HCT116 (cell line): ENCODE data around the gene TMEM63B. TPM values are rescaled to one million over a fixed set of nuclear protein-coding genes. Genes with fewer than 3 reads are reported as not detected.
"Not testable (repeated sequence)": the region's sequence is repeated elsewhere in the genome, so short reads cannot be mapped to it uniquely, and the experiment has no call there.

Experiments
- ATAC-seq: fragments of 200-7000 bp; cut with Tn5 transposase; 2 replicates; pipeline ENCODE4 v1.9.1; 2020; ENCODE audit warnings: mild to moderate bottlenecking, moderate library complexity
- BruUV-seq: library from RNA; stranded (reverse); fragments of 400-500 nt; replicated peaks from 2 replicates; lab custom pipeline; 2021; lab: Mats Ljungman, UMichigan
- CTCF ChIA-PET: fragments of 300-600 bp; sonication (Branson Sonifier 250); formaldehyde crosslinking; loops from one replicate; lab custom pipeline; 2021; ENCODE audit warnings: antibody characterized with exemption; lab: Charles Lee
- POLR2A ChIA-PET: fragments of 300-600, 350-600 bp; sonication (Branson Sonifier 250); formaldehyde crosslinking; loops from one replicate; lab custom pipeline; 2021; ENCODE audit warnings: antibody characterized with exemption; lab: Charles Lee
- RAD21 ChIA-PET, 2 experiments: fragments of 300-600 bp; sonication (Branson Sonifier 250); formaldehyde crosslinking; loops; one replicate each; lab custom pipeline; 2023; ENCODE audit warnings: low total read pairs in 2 of 2; ENCODE audit not compliant: uncharacterized antibody in 2 of 2, unreplicated experiment in 2 of 2, low non-redundant PET in 1 of 2; lab: Charles Lee
- DNase-seq: peaks from one replicate; pipeline ENCODE4 v3.0.0-alpha.2; 2010; ENCODE audit warnings: low read depth, low spot score
- H2AFZ ChIP-seq: fragments of 200-600 bp; shearing (Covaris generic), sonication (generic); 2 replicates; pipeline ENCODE4 v1.6.1; 2017; ENCODE audit warnings: low read depth, mixed run types, mixed read lengths, antibody characterized with exemption, low read length; ENCODE audit not compliant: poor library complexity, severe bottlenecking
- H3K27ac ChIP-seq: 2 replicates; pipeline ENCODE4 v1.5.1; 2012; ENCODE audit warnings: low read depth, low read length
- H3K27me3 ChIP-seq: fragments of 200-600 bp; sonication (generic); 2 replicates; pipeline ENCODE4 v1.6.1; 2016; ENCODE audit warnings: mixed run types, low read length, mixed read lengths; ENCODE audit not compliant: insufficient read depth
- H3K36me3 ChIP-seq, 2 experiments: fragments of 200-500 bp in 1 of 2; fragments of 200-600 bp in 1 of 2; sonication (Bioruptor generic) in 1 of 2; sonication (generic) in 1 of 2; 2 replicates each; pipeline versions ENCODE4 v1.5.1 to v1.6.1; 2014 to 2016; ENCODE audit warnings: low read length in 2 of 2, inconsistent platforms in 1 of 2, mixed read lengths in 1 of 2, mixed run types in 1 of 2; ENCODE audit not compliant: insufficient read depth in 2 of 2, control insufficient read depth in 1 of 2
- H3K4me1 ChIP-seq, 2 experiments: fragments of 200-600 bp in 1 of 2; sonication (generic) in 1 of 2; 2 replicates each; pipeline versions ENCODE4 v1.5.1 to v1.6.1; 2012 to 2017; ENCODE audit warnings: low read length in 2 of 2, inconsistent platforms in 1 of 2, mild to moderate bottlenecking in 1 of 2, mixed read lengths in 1 of 2, mixed run types in 1 of 2, moderate library complexity in 1 of 2; ENCODE audit not compliant: insufficient read depth in 2 of 2, control insufficient read depth in 1 of 2
- H3K4me2 ChIP-seq: fragments of 200-600 bp; sonication (generic); 2 replicates; pipeline ENCODE4 v1.6.1; 2017; ENCODE audit warnings: mixed run types, low read length, mixed read lengths
- H3K4me3 ChIP-seq, 2 experiments: fragments of 200-600 bp in 1 of 2; sonication (generic) in 1 of 2; replicated peaks in 1 of 2; 2 replicates each; pipeline ENCODE4 v1.5.1; 2011 to 2016; ENCODE audit warnings: low read length in 2 of 2, control low read depth in 1 of 2, low read depth in 1 of 2, mild to moderate bottlenecking in 1 of 2, mixed read lengths in 1 of 2, mixed run types in 1 of 2
- H3K79me2 ChIP-seq: fragments of 200-600 bp; sonication (generic); 2 replicates; pipeline ENCODE4 v1.6.1; 2017; ENCODE audit warnings: mild to moderate bottlenecking, mixed run types, low read length, moderate library complexity, mixed read lengths; ENCODE audit not compliant: insufficient read depth
- H3K9ac ChIP-seq: fragments of 200-600 bp; sonication (generic); 2 replicates; pipeline ENCODE4 v1.6.1; 2016; ENCODE audit warnings: low read length, mixed read lengths
- H3K9me2 ChIP-seq: fragments of 200-600 bp; sonication (generic), shearing (Covaris generic); 2 replicates; pipeline ENCODE4 v1.6.1; 2017; ENCODE audit warnings: mixed run types, mild to moderate bottlenecking, moderate library complexity; ENCODE audit not compliant: insufficient read depth
- H3K9me3 ChIP-seq, 2 experiments: fragments of 200-500 bp in 1 of 2; fragments of 200-600 bp in 1 of 2; sonication (Bioruptor generic) in 1 of 2; sonication (generic) in 1 of 2; 2 replicates each; pipeline ENCODE4 v1.6.1; 2014 to 2017; ENCODE audit warnings: low read length in 2 of 2, mixed read lengths in 2 of 2, inconsistent platforms in 1 of 2, low read depth in 1 of 2, mild to moderate bottlenecking in 1 of 2, mixed run types in 1 of 2, moderate library complexity in 1 of 2; ENCODE audit not compliant: control insufficient read depth in 1 of 2, insufficient read depth in 1 of 2
- H4K20me1 ChIP-seq: fragments of 200-600 bp; sonication (generic), shearing (Covaris generic); 2 replicates; pipeline ENCODE4 v1.6.1; 2017; ENCODE audit warnings: mixed run types, mild to moderate bottlenecking, moderate library complexity; ENCODE audit not compliant: insufficient read depth
- CBX3 ChIP-seq: IDR thresholded peaks from 2 replicates; pipeline ENCODE4 v1.6.1; 2012; ENCODE audit warnings: low read depth
- EGR1 ChIP-seq: IDR thresholded peaks from 2 replicates; pipeline ENCODE4 v1.6.1; 2012; ENCODE audit warnings: low read depth
- ELF1 ChIP-seq: IDR thresholded peaks from 2 replicates; pipeline ENCODE4 v1.6.1; 2012; ENCODE audit warnings: low read depth, borderline replicate concordance
- EZH2 ChIP-seq: fragments of 200-600 bp; sonication (generic); IDR thresholded peaks from 2 replicates; pipeline ENCODE4 v1.6.1; 2017; ENCODE audit warnings: antibody characterized with exemption, mixed run types
- EZH2phosphoT487 ChIP-seq: fragments of 200-600 bp; IDR thresholded peaks from 2 replicates; pipeline ENCODE4 v1.6.1; 2018; ENCODE audit warnings: antibody characterized with exemption, borderline replicate concordance
- MAX ChIP-seq: IDR thresholded peaks from 2 replicates; pipeline ENCODE4 v1.6.1; 2012
- POLR2A ChIP-seq: IDR thresholded peaks from 2 replicates; pipeline ENCODE4 v1.7.0; 2011; ENCODE audit warnings: borderline replicate concordance; ENCODE audit not compliant: insufficient read depth, insufficient read length; ENCODE audit errors: extremely low read depth
- RAD21 ChIP-seq: IDR thresholded peaks from 2 replicates; pipeline ENCODE4 v1.6.1; 2012; ENCODE audit warnings: low read depth, mild to moderate bottlenecking
- SIN3A ChIP-seq: IDR thresholded peaks from 2 replicates; pipeline ENCODE4 v1.6.1; 2012; ENCODE audit warnings: low read depth
- TCF7L2 ChIP-seq: IDR thresholded peaks from 2 replicates; pipeline ENCODE4 v1.7.0; 2011; ENCODE audit warnings: borderline replicate concordance, inconsistent platforms; ENCODE audit not compliant: insufficient read depth, insufficient read length; ENCODE audit errors: extremely low read depth
- YY1 ChIP-seq: IDR thresholded peaks from 2 replicates; pipeline ENCODE4 v1.6.1; 2011; ENCODE audit warnings: low read length, low read depth, moderate library complexity, mild to moderate bottlenecking; ENCODE audit not compliant: insufficient replicate concordance; ENCODE audit errors: extremely low read depth
- ZBTB33 ChIP-seq: IDR thresholded peaks from 2 replicates; pipeline ENCODE4 v1.6.1; 2011; ENCODE audit warnings: mild to moderate bottlenecking, low read length, moderate library complexity; ENCODE audit not compliant: insufficient replicate concordance; ENCODE audit errors: extremely low read depth
- ZNF274 ChIP-seq: fragments of 200-500 bp; sonication (Bioruptor generic); IDR thresholded peaks from 2 replicates; pipeline ENCODE4 v1.6.1; 2014; ENCODE audit warnings: mild to moderate bottlenecking, low read depth, low read length, inconsistent platforms
- intact Hi-C: fragments of 100-400 bp; cut with micrococcal nuclease; formaldehyde crosslinking; loops from 2 replicates; pipeline ENCODE4 v1.10.0; 2022
- total RNA-seq: library from RNA; stranded (reverse); gene quantifications from one replicate; pipeline ENCODE4 v1.2.1, GENCODE V29; 2021; ENCODE audit not compliant: unreplicated experiment

Gene TMEM63B
- total RNA-seq, 1 experiment from 2014 or later = 58.2 TPM

- BruUV-seq, H3K4me3 ChIP-seq, H3K9ac ChIP-seq, ATAC-seq, CTCF ChIA-PET, H2AFZ ChIP-seq, H3K9me2 ChIP-seq, DNase-seq, H4K20me1 ChIP-seq, intact Hi-C loops, H3K79me2 ChIP-seq, H3K9me3 ChIP-seq, H3K4me2 ChIP-seq, H3K36me3 ChIP-seq, RAD21 ChIA-PET, H3K27me3 ChIP-seq, H3K27ac ChIP-seq, POLR2A ChIA-PET: not testable (repeated sequence)
- peaks cover 10 to 17% of the 10 kb centered on the region in 2 experiments; a peak in 3 of 4 replicates for H3K4me1 ChIP-seq
Observed at GRCh38 chr6:44196351-44196750, 69.0 kb downstream of the TMEM63B start.

GRCh38 chr6:44198684-44199083 is 71.3 kb downstream of the TMEM63B start:
- CTCF ChIA-PET = no interaction called here
- Histone ChIP-seq H3K9me2 (no peaks in the 10 kb centered on the region), H2AFZ (no peak overlapping the region), H3K9ac (no peak overlapping the region), H3K27me3 (no peaks in the 10 kb centered on the region), H3K4me1 (peaks cover 0 to 4% of the 10 kb centered on the region in 2 experiments; a peak in 1 of 4 replicates), H3K36me3 (no peaks in the 10 kb centered on the region), H3K27ac (no peak overlapping the region), H3K4me2 (no peak overlapping the region), H3K9me3 (no peaks in the 10 kb centered on the region), H4K20me1 (no peaks in the 10 kb centered on the region)
- no TSS peak for BruUV-seq
- no peak for ATAC-seq
- TF ChIP-seq ZBTB33 = no peak
- no peak for TF ChIP-seq EZH2
- TF ChIP-seq YY1 = no peak
- no peak for TF ChIP-seq MAX
- TF ChIP-seq ZNF274 = no peak
- TF ChIP-seq POLR2A = no peak
- TF ChIP-seq CBX3 = no peak
- no peak for TF ChIP-seq EZH2phosphoT487
- no peak for TF ChIP-seq SIN3A
- TF ChIP-seq TCF7L2 = no peak
- no peak for TF ChIP-seq RAD21
- TF ChIP-seq EGR1 = no peak
- TF ChIP-seq ELF1 = no peak
- TF ChIP-seq, all 23 proteins: peak for 0
- ChIA-PET POLR2A (no interaction called here), RAD21 (no interaction called here)
- intact Hi-C loops = no loop called here
- Histone ChIP-seq H3K4me3 (no peak overlapping the region), H3K79me2 (no peaks in the 10 kb centered on the region)
- no peak for DNase-seq
